HG02852 (cell line): ENCODE results near the gene APOH.

Experiments used
- ATAC-seq: cut with Tn5 transposase; IDR thresholded peaks from one replicate; pipeline ENCODE4 v1.9.1; 2021; ENCODE audit warnings: mild to moderate bottlenecking, moderate library complexity; ENCODE audit not compliant: unreplicated experiment

APOH gene

DNA sequence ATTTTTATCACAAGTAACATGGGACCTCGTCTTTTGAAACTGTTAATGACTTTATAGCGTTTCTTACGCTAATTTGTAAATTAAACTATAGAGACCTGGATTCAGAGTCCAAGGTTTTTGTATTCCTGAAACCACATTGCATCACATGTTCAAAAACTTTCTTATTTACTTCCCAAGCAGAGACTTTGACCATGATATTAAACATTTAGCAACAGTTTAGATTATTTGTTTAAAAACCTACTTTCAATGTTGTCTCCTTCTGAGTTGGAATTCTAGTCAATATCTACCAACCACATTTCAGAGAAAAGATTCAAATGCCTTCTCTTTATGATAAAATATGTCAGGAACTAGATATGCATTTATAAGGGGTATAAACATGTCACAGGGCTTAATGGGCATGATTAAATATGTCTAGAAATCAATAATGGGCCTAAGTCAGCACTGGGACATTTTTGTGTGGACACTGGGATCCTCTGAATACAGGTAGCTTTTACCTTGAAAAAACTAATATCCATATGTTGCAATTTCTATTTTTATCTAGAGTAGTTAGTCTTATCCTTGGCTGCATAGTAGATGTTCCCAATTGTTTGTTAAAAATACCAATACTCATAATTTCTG lies 6.3 kb upstream of the APOH start:
- no peak for ATAC-seq

DNA sequence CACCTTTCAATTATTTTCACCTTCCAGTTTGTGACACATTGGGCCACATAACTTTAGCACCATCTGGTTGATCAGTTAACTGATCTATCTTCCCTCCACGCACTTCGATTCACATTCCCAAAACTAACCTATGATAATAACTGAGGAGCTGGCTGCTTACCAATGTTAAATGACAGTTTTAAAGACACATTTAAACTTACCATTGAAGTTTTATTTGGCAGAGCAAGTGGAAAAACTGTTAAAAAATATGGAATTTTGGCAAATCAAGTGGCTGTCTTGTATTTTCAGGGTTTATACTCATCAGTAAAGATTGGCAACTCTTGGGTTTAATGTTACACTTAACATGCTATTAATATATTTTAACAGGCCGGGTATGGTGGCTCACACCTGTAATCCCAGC lies 5.4 kb upstream of the APOH start:
- no peak for ATAC-seq

DNA sequence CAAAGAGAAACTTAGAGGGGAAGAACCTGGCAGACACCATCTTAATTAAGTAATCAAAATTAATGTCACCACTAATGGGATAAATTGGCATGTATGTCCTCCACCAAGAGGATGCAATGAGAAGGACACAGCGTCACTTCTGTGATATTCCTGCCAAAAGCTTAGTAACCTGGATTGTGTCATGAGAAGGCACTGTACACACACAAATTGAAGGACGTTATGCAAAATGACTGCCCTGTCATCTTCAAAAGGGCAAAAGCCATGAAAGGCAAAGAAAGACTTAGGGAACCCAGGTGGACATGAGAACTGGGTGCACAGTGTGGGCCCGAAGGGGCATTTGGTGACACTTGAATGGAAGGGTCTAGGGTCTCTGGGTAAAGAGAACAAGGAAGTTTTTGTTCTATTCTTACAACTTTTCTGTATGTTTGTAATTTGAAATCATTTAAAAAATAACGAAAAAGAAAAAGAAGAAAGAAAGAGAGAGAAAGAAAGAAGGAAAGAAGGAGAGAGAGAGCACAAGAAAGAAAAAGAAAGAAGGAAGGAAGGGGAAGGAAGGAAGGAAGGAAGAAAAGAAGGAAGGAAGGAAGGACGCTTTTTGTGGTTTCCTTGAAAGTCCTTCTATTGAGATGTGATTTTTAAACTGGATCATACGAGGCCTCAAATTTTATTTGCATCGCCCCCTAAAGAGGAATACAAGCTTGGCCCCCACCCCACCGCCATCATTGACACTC lies 4.0 kb upstream of the APOH start:
- no peak for ATAC-seq

DNA sequence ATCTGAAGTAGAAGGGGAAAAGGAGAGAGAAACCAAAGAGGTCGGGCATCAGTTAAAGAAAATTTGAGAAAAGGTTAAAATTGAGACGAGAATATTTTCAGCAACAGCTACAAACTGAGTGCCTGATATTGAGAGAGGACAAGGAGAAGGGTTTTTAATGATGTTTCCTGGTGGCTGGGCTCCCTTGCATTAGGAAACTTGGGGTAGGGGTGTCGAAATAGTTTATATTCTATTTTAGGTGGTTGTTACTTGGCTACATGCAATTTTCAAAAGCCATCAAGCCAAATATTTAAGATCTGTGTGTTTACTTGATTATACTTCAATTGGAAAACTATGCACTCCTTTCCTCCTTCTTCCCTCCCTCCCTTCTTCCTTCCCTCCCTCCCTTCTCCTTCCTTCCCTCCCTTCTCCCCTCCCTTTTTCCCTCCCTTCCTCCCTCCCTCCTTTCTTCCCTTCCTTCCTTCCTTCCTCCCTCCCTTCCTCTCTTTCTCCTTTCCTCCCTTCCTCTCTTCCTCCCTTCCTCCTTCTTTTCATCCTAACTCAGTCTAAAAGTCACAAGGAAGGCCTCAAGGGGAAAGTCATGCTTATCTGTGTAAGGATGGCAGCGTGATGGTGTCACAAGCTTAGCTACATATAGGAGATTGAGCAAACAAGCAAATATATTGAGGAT lies 1.8 kb upstream of the APOH start:
- no peak for ATAC-seq

DNA sequence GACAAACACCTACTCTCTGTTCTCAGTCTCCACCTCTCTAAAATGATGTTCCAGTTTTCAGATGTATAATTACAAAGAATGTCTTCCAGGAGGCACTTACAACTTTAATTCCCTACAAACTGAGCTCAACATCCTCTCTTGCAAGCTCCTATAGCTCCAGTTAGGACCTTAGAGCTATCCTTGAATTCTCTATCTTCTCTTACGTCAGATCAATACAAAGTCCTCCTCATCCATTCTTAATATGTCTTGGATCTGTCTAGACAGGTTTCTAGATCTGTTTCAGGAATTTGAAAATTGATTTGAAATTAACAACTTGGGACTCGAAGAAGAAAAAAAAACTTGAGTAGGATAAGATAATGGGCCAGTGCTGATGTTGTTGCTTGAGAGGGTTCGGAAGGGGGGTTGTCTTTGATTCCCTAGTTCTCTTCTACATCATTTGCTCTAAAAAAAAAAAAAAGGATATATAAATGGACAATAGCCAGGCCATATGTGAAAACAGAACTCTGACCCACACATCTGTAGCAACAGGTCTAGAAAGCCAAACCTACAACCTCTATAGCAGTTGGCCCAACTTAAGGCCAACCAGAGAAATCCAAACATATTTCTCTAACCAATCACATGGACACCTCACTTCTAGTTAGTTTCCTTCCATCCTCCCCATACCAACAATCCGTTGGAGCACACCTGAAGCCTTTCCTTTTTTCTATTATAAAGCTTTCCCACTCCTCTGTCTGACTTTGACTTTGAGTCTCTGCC lies 746 bp upstream of the APOH start:
- ATAC-seq: no peak

DNA sequence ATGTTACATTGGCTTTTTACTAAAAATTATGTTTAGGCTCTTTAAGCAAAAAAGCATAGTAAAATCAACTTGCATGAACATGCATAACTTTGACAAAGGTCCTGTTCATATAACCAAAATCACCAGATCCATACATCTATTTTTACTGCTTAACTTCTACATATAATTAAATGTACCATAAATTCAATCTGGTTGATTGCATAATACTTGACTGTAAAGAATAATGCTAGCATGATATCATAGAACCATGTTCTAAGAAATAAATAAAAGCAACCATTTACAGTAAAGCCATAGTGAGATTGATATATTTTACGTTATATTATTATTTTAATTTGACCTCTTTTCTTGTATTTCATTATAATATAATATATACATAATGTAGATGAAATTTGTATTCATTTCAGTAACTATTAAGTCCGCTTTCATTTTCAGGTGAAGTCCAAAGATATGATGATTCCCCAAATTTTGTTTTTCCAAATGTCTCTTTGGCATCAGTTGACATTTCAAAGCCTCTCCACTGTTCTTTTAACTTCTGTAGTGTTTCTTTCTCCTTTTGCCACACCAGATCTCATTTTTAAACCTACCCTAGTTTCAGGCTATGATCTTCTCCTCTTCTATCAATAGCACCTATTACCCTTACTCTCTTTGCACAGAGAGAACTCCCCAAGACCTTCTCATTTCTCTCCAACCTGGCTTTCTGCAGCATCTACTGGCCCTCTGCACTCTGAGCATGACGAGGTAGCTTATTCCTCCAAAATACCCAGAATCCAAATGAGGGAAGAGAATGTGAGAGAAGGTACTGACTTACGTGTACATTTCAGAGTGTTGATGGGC lies 1.8 kb downstream of the APOH start:
- no peak for ATAC-seq

DNA sequence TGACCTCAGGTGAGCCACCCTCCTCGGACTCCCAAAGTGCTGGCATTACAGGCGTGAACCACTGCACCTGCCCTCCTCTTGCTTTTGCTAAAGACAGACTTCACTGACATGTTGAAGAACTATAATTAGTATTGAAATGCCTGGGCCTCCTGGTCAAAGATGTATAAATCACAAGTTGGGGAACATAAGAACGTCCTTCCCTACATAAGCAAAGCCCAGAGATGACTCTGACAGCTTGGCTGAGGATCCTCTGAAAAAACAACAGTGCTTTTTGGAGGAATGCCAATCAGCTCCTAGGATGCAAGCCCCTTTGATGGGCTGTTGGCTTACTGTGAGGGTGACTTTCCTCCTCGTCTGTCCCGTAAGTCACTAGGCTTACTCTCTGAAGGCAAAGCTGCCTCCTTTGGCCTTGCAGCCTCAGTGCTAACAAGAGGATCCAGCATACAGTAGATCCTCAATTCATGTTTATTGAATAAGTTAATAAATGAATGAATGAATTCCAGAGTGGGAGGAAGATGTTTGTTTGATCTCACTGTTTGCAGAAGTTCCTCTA lies 6.3 kb downstream of the APOH start:
- no peak for ATAC-seq

DNA sequence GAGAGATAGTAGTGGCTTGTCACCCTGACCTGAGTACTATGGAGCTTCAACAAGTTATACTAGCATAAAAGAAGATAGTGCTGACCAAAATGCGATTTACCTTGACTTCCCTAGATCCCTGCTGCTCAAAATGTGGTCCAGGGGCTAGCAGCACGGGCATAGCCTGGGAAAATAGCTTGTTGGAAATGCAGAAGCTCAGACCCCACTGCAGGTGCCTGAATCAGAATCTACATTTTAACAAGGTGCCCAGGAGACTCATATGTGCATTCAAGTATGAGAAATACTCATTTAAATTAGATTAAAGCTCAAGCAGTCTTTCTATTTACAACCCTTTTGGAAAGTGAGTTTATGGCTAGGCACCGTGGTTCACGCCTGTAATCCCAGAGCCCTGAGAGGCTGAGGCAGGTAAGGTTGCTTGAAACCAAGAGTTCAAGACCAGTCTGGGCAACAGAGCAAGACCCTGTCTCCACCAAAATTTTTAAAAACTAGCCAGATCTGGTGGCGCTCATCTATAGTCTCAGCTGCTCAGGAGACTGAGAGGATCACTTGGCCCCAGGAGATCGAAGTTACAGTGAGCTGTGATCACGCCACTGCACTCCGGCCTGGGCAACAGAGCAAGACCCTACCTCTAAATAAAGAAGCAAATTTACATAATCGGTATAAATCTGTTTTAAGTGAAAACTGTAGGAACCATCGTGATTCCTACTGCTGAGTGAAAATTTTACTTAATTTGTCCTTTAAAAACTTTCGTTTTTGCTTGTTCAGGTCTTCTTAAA lies 7.3 kb downstream of the APOH start:
- ATAC-seq: no peak

DNA sequence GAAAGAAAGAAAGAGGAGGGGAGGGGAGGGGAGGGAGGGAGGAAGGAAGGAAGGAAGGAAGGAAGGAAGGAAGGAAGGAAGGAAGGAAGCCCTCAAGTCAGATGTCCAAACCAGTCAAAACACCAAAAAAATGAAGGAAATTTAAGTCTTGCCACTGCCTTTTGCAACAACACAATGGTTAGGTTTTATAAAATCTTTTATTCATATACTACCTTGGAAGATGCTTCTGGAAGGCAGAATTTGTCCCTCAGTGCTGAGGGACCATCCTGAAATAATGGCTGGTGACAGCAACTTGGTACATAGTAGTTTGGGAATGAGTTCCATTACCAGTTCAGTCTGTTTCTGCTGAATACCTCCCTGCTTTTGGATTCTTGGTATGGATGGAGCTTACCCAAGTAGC lies 7.9 kb downstream of the APOH start:
- no peak for ATAC-seq

DNA sequence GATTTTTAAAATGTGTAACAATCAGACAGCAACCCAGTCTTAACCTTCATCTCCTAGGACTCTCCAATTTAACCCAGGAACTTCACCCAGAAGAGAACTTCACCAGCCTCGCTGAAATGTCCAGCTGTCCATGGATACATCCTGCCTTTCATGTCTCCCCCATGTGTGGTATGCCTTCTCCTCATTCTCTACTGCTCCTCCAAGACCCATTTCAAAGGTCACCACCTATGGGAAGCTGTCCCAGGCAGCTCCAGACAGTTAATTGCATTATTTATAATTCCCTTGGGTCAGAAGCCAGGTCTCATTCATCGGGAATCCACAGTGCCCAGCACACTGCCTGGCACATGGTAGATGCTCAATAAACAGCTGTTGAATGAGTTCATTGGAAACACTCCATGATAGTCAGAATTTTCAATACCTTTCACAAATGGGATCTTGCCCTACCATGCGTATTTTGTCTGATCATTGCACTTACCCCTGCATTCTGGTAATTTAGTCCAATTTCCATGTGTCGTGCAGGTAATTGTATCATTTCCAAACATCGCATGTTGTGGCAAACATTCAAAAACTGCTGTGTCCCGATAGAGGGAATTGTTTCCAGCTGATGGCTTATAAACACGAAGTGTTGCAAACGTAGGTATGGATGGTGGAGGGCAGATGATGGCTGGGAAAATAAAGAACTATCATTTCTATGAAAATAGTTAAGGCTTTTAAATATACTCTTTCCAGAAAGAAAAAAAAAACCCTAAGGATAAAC lies 9.0 kb downstream of the APOH start:
- ATAC-seq: no peak

DNA sequence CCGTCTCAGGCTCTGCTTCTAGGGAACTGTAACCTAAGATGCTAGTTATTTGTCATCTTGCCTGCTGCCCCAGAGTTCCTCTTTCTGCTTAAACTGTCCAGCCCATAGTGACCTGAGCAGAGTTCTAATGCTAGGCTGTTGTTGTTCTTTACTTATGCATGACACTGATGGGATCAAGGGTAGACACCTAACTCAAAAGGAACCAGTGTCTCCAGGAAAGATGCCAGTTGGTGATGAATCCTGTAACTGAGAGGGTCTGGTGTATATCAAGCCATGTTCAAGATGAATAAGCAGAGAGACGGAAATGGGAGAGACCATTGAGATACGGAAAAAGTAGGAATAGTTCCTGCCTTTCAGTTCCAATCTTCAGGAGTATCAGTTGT lies 13.7 kb downstream of the APOH start:
- ATAC-seq: no peak

DNA sequence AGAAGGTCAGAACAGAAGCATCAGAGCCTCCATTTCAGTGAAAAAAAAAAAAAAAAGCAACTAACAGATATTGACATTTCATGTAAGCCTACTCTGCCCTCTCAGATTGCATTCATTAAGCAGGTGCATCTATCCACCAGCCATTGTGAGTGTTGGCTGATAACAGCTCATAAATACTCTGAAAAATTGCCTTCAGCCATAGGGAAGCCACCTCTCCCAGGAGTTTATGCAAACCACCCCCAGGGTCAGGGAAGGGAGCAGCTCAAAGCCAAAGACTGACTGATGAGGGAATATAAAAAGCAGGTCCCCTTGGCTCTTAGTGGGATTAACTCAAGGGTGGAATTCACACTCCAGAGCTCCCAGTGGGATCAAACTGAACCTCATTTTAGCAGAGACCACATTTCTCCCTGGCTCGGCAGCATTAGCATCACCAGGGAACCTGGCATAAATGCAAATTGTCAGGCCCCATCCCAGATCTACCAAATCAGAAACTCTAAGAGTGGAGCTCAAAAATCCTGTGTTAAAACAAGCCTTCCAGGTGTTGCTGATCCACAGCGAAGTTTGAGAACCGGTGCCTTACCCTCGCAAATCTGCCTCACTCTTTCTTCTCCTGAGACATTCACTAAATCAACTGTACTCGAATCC lies 14.2 kb downstream of the APOH start:
- ATAC-seq: no peak

DNA sequence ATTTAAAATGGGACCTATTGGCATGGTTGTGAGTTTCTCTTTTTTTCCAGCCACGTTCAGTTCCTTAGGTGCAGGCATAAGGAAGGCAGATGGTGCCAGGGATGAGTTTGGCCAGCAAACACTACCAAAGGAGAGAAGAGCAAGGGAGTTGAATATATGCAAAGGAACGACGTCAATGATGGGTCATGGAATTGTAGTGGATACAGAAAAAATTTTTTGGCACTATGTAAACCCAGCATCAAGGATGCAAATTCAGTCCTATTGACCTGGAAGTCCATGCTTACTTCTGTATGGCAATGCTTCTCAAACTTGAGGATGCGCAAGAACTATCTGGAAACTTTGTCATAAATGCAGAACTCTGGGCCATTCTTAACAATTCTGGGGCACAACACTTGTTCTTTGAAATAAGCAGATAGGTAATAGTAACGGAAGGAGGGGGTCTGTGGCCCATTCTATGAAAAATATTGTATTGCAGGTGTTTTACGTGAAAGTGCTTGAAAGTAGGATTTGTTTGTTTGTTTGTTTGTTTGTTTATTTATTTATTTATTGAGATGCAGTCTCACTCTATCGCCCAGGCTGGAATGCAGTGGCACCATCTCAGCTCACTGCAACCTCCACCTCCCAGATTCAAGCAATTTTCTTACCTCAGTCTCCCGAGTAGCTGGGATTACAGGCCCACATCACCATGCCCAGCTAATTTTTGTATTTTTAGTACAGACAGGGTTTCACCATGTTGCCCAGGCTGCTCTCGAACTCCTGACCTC lies 18.0 kb downstream of the APOH start:
- ATAC-seq: no peak

DNA sequence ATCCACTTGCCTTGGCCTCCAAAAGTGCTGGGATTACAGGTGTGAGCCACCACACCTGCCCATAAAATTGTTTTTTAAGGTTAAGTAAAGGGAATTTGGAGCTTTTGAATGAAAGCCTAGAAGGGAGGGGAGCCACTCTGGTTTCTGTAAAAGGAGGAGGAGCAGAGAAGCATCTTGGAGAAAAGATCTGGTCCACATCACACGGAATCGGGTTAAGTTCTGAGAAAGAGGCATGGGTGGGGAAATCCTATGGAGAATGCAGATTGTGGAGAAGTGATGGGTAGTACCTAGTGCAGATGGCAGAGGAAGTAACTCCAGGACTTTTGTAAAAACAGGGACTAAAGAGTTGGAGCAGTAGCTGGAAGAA lies 19.0 kb downstream of the APOH start:
- ATAC-seq: no peak

DNA sequence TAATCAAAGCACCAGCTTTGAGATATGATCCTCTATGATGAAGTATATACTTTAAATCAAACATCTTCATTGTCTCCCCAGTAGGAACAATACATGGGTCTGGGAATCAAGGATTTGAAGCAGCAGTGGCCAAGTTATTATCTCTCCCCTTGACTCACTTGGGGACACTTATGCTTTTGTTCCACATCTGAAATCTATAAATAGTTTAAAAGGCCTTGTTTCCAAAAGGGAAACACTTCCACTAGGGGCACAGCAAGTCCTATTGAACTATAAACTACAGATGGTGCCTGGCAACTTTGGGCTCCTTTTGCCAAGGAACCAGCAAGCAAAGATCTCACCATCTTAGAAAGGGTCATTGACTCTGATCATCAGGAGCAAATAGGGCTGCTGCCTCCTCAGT lies 21.3 kb downstream of the APOH start:
- no peak for ATAC-seq

DNA sequence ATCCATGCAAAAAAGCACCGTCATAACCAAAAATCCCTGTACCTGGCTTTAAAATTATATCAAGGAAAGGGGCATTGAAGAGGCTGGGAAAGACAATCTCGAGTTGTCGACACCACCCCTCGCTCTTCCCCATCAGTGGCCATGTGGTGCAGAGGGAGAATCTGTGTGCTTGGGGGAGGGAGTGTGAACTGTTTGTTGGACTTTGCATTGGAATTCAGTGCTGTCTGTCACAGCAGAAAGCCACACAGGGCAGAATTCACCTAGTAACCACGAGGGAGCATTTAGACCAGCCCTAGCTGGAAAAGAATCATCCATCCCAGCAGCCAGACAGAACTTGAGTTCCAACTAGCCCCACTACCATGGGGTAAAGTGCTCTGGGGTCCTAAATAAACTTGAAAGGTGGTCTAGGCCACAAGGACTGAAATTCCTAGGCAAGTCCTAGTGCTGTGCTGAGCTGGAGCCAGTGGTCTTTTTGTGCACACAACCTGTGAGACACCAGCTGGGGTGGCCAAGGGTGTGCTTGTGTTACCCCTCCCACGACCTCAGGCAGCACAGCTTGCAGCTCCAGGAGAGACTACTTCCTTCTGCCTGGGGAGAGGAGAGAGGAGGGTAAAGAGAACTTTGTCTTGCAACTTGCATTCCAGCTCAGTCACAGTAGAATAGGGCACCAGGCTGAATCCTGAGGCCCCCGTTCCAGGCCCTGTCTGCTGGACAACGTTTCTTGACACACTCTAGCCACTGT lies 25.8 kb downstream of the APOH start:
- ATAC-seq: no peak

DNA sequence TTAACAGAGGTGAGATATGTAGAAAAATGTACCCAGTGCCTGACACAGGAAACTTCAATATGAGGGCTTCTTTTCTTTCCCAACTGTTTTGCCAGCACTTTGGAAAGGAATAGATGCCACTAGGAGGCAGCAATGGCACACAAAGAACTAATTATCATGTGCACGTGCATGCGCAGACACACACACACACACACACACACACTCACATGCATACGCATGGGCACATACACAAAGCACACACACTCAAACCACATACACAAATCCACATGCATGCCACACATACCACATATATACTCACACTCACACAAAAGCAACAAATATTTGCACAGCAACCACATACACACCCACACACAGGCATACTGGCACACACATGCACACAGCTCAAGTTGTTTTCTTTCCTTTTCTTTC lies 28.5 kb downstream of the APOH start:
- ATAC-seq: no peak
